IMR-90 (cell line): ENCODE data around the gene SHC4. TPM values are rescaled to one million over a fixed set of nuclear protein-coding genes. Genes with fewer than 3 reads are reported as not detected.

ENCODE experiments used
- ATAC-seq: fragments of 200-7000 bp; cut with Tn5 transposase; 2 replicates; pipeline ENCODE4 v1.9.1; 2020; ENCODE audit warnings: low read depth, mild to moderate bottlenecking, moderate library complexity
- BruUV-seq: library from RNA; stranded (reverse); fragments of 400-500 nt; replicated peaks from 2 replicates; lab custom pipeline; 2021; lab: Mats Ljungman, UMichigan
- CTCF ChIA-PET: fragments of 300-600 bp; formaldehyde crosslinking; extraction: SDS; loops from one replicate; lab custom pipeline; 2021; ENCODE audit warnings: antibody characterized with exemption; lab: Yijun Ruan, JAX
- POLR2A ChIA-PET: fragments of 300-600 bp; sonication (Branson Sonifier 250); formaldehyde crosslinking; loops from one replicate; lab custom pipeline; 2022; ENCODE audit warnings: antibody characterized with exemption; ENCODE audit not compliant: unreplicated experiment; lab: Charles Lee
- DNase-seq: peaks from one replicate; pipeline ENCODE4 v3.0.0; 2013
- H2AFZ ChIP-seq: replicated peaks from 2 replicates; pipeline ENCODE3; 2013; ENCODE audit warnings: low read length, mild to moderate bottlenecking; ENCODE audit not compliant: poor library complexity
- H2AK5ac ChIP-seq: 2 replicates; pipeline ENCODE4 v1.6.1; 2013; ENCODE audit warnings: low read depth, low read length, inconsistent platforms
- H2AK9ac ChIP-seq: replicated peaks from 2 replicates; pipeline ENCODE3; 2013; ENCODE audit warnings: mild to moderate bottlenecking, low read depth, low read length, moderate library complexity; ENCODE audit not compliant: poor library complexity
- H2BK120ac ChIP-seq: 2 replicates; pipeline ENCODE4 v1.6.1; 2013; ENCODE audit warnings: low read depth, low read length, inconsistent platforms
- H2BK15ac ChIP-seq: 3 replicates; pipeline ENCODE4 v1.6.1; 2013; ENCODE audit warnings: low read depth, low read length, inconsistent platforms
- H2BK20ac ChIP-seq: 2 replicates; pipeline ENCODE4 v1.6.1; 2013; ENCODE audit warnings: low read depth, mild to moderate bottlenecking, inconsistent platforms, low read length, moderate library complexity
- H2BK5ac ChIP-seq: 2 replicates; pipeline ENCODE4 v1.6.1; 2013; ENCODE audit warnings: mild to moderate bottlenecking, low read depth, low read length, inconsistent platforms; ENCODE audit not compliant: poor library complexity, severe bottlenecking
- H3K14ac ChIP-seq: replicated peaks from 2 replicates; pipeline ENCODE4 v1.6.1; 2013; ENCODE audit warnings: low read depth, low read length, inconsistent platforms
- H3K18ac ChIP-seq: 2 replicates; pipeline ENCODE4 v1.6.1; 2013; ENCODE audit warnings: low read depth, low read length, control low read depth
- H3K23ac ChIP-seq: 2 replicates; pipeline ENCODE4 v1.6.1; 2013; ENCODE audit warnings: low read depth, low read length, inconsistent platforms
- H3K27ac ChIP-seq: 2 replicates; pipeline ENCODE4 v1.5.1; 2013; ENCODE audit warnings: mild to moderate bottlenecking, control low read depth, low read length; ENCODE audit not compliant: insufficient read depth
- H3K27me3 ChIP-seq: 2 replicates; pipeline ENCODE4 v1.6.1; 2013; ENCODE audit warnings: low read length; ENCODE audit not compliant: control insufficient read depth, insufficient read depth
- H3K36me3 ChIP-seq: 2 replicates; pipeline ENCODE4 v1.6.1; 2013; ENCODE audit warnings: low read length, mixed read lengths; ENCODE audit not compliant: control insufficient read depth, insufficient read depth
- H3K4ac ChIP-seq: 2 replicates; pipeline ENCODE4 v1.6.1; 2013; ENCODE audit warnings: low read depth, low read length, inconsistent platforms
- H3K4me1 ChIP-seq: 2 replicates; pipeline ENCODE4 v1.6.1; 2013; ENCODE audit warnings: low read length, mixed read lengths; ENCODE audit not compliant: control insufficient read depth, insufficient read depth
- H3K4me2 ChIP-seq: 2 replicates; pipeline ENCODE4 v1.6.1; 2013; ENCODE audit warnings: low read depth, mild to moderate bottlenecking, control low read depth, low read length, moderate library complexity
- H3K4me3 ChIP-seq: 2 replicates; pipeline ENCODE4 v1.5.1; 2013; ENCODE audit warnings: low read depth, mild to moderate bottlenecking, control low read depth, low read length, moderate library complexity; ENCODE audit not compliant: insufficient read depth
- H3K56ac ChIP-seq: 2 replicates; pipeline ENCODE4 v1.6.1; 2013; ENCODE audit warnings: low read length, inconsistent platforms; ENCODE audit not compliant: insufficient read depth; ENCODE audit errors: extremely low read depth
- H3K79me1 ChIP-seq, 2 experiments: 2 replicates each; pipeline ENCODE4 v1.6.1; 2013; ENCODE audit warnings: low read length in 2 of 2, inconsistent platforms in 1 of 2, low read depth in 1 of 2
- H3K9ac ChIP-seq: 2 replicates; pipeline ENCODE4 v1.6.1; 2013; ENCODE audit warnings: low read depth, low read length, control low read depth
- H3K9me1 ChIP-seq: 2 replicates; pipeline ENCODE4 v1.6.1; 2013; ENCODE audit warnings: low read length, inconsistent platforms; ENCODE audit not compliant: insufficient read depth
- H3K9me3 ChIP-seq: 2 replicates; pipeline ENCODE4 v1.6.1; 2013; ENCODE audit warnings: low read length; ENCODE audit not compliant: control insufficient read depth, insufficient read depth
- H4K20me1 ChIP-seq: 2 replicates; pipeline ENCODE4 v1.6.1; 2013; ENCODE audit warnings: low read length, inconsistent platforms; ENCODE audit not compliant: insufficient read depth
- H4K5ac ChIP-seq: 2 replicates; pipeline ENCODE4 v1.6.1; 2013; ENCODE audit warnings: mild to moderate bottlenecking, low read depth, low read length, control low read depth
- H4K8ac ChIP-seq, 2 experiments: 2 replicates each; pipeline ENCODE4 v1.6.1; 2013; ENCODE audit warnings: low read depth in 2 of 2, low read length in 2 of 2, control low read depth in 1 of 2, inconsistent platforms in 1 of 2
- H4K91ac ChIP-seq: 2 replicates; pipeline ENCODE4 v1.6.1; 2013; ENCODE audit warnings: low read depth, low read length, inconsistent platforms; ENCODE audit not compliant: insufficient read depth
- BHLHE40 ChIP-seq: fragments of 150-350 bp; IDR thresholded peaks from 2 replicates; pipeline ENCODE4 v1.6.1; 2016; ENCODE audit warnings: mild to moderate bottlenecking, low read depth, low read length
- CHD1 ChIP-seq: IDR thresholded peaks from 2 replicates; pipeline ENCODE4 v1.6.1; 2012; ENCODE audit warnings: low read depth, low read length, improper control_type of control experiment
- FOS ChIP-seq: fragments of 150-350 bp; IDR thresholded peaks from 2 replicates; pipeline ENCODE4 v1.6.1; 2016; ENCODE audit warnings: low read depth, low read length
- MAFK ChIP-seq: IDR thresholded peaks from 2 replicates; pipeline ENCODE4 v1.6.1; 2012; ENCODE audit warnings: low read depth, low read length, improper control_type of control experiment
- MAZ ChIP-seq: IDR thresholded peaks from 2 replicates; pipeline ENCODE4 v1.6.1; 2012; ENCODE audit warnings: low read depth, mild to moderate bottlenecking, low read length, improper control_type of control experiment, moderate library complexity, borderline replicate concordance
- MXI1 ChIP-seq: IDR thresholded peaks from 2 replicates; pipeline ENCODE4 v1.6.1; 2012; ENCODE audit warnings: low read depth, mild to moderate bottlenecking, low read length, moderate library complexity, borderline replicate concordance
- NFE2L2 ChIP-seq: fragments of 150-350 bp; IDR thresholded peaks from 2 replicates; pipeline ENCODE4 v1.6.1; 2016; ENCODE audit warnings: low read depth, mild to moderate bottlenecking, low read length
- POLR2A ChIP-seq: IDR thresholded peaks from 2 replicates; pipeline ENCODE4 v1.6.1; 2012; ENCODE audit warnings: mild to moderate bottlenecking, low read depth, low read length
- RAD21 ChIP-seq: IDR thresholded peaks from 2 replicates; pipeline ENCODE4 v1.6.1; 2012; ENCODE audit warnings: low read length, improper control_type of control experiment
- RCOR1 ChIP-seq: IDR thresholded peaks from 2 replicates; pipeline ENCODE4 v1.6.1; 2012; ENCODE audit warnings: mild to moderate bottlenecking, low read length, improper control_type of control experiment; ENCODE audit not compliant: insufficient replicate concordance
- RFX5 ChIP-seq: IDR thresholded peaks from 2 replicates; pipeline ENCODE4 v1.8.0; 2012; ENCODE audit warnings: low read depth, mild to moderate bottlenecking, low read length, moderate library complexity
- SMC3 ChIP-seq: fragments of 150-350 bp; IDR thresholded peaks from 2 replicates; pipeline ENCODE4 v1.6.1; 2016; ENCODE audit warnings: low read depth, mild to moderate bottlenecking, antibody characterized with exemption, low read length, moderate library complexity
- dilution Hi-C: fragments of 300-500 bp; cut with HindIII; formaldehyde crosslinking; loops from one replicate; pipeline ENCODE4 v1.14.3; 2018; ENCODE audit warnings: low sequenced_read_pairs; ENCODE audit not compliant: unreplicated experiment
- in situ Hi-C: fragments of 300-500 bp; cut with MboI; formaldehyde crosslinking; loops from 3 replicates; pipeline ENCODE4 v1.14.3; 2019; ENCODE audit warnings: low sequenced_read_pairs, inconsistent platforms, mixed read lengths
- intact Hi-C: fragments of 100-400 bp; cut with micrococcal nuclease; formaldehyde crosslinking; loops from 2 replicates; pipeline ENCODE4 v1.10.0; 2022
- polyA plus RNA-seq, 3 experiments: library from polyadenylated mRNA; depleted of rRNA; stranded (reverse); fragments of >200 nt; gene quantifications; 2 replicates each; pipeline ENCODE4 v1.2.3, GENCODE V29; 2012; ENCODE audit warnings: low replicate concordance in 1 of 3
- total RNA-seq: library from RNA; depleted of rRNA; stranded (reverse); fragments of >200 nt; gene quantifications from 2 replicates; pipeline ENCODE4 v1.2.3, GENCODE V29; 2012
- TF ChIP-seq, protein P1 (sequence below): fragments of 150-350 bp; IDR thresholded peaks from 2 replicates; pipeline ENCODE4 v1.6.1; 2017; ENCODE audit warnings: mild to moderate bottlenecking, antibody characterized with exemption, low read length, low read depth
- TF ChIP-seq, protein P2 (sequence below): fragments of 150-350 bp; IDR thresholded peaks from 2 replicates; pipeline ENCODE4 v1.6.1; 2016; ENCODE audit warnings: low read depth, mild to moderate bottlenecking, low read length, moderate library complexity, borderline replicate concordance
- TF ChIP-seq, protein P3 (sequence below): conservative IDR thresholded peaks from 2 replicates; pipeline ENCODE4 v1.5.1; 2012; ENCODE audit warnings: mild to moderate bottlenecking, low read depth, low read length, improper control_type of control experiment

Gene SHC4
- total and polyA plus RNA-seq, 2 of the 4 experiments (the other 2 are of a cell fraction): 0.91 to 2.7 TPM

DNA sequence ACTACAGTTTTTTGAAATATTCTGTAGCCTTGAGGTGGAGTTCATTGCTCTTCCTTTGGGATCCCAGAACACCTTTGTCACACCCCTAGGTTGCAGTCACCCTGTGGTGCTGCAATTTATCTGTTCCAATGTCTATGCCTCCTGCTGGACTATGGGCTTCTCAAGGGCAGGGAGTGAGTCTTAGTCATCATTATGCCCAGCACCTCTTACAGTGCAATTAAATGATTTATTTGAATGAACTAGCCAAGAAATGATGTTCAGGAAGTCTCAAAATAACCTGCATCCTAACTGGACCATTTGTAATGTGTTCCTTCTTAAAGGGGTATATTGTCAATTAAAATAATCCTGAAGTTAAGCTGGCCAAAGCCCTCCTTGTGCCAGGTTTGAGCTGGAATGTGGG lies 28.5 kb downstream of the SHC4 start:
- no peaks in the 10 kb centered on the region for H4K20me1 ChIP-seq
- H2AK9ac ChIP-seq: no peak overlapping the region
- ATAC-seq (no peak), DNase-seq (no peak)
- H3K56ac ChIP-seq: no peak overlapping the region
- H3K4ac ChIP-seq: peak overlapping the region; percentile 46; the same call in 1 of the 2 replicates
- in situ Hi-C loops: no loop called here
- no peak for TF ChIP-seq MAZ
- TF ChIP-seq CHD1: no peak
- TF ChIP-seq, protein P1, sequence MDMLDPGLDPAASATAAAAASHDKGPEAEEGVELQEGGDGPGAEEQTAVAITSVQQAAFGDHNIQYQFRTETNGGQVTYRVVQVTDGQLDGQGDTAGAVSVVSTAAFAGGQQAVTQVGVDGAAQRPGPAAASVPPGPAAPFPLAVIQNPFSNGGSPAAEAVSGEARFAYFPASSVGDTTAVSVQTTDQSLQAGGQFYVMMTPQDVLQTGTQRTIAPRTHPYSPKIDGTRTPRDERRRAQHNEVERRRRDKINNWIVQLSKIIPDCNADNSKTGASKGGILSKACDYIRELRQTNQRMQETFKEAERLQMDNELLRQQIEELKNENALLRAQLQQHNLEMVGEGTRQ: no peak
- TF ChIP-seq, protein P2, sequence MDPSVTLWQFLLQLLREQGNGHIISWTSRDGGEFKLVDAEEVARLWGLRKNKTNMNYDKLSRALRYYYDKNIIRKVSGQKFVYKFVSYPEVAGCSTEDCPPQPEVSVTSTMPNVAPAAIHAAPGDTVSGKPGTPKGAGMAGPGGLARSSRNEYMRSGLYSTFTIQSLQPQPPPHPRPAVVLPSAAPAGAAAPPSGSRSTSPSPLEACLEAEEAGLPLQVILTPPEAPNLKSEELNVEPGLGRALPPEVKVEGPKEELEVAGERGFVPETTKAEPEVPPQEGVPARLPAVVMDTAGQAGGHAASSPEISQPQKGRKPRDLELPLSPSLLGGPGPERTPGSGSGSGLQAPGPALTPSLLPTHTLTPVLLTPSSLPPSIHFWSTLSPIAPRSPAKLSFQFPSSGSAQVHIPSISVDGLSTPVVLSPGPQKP: no peak
- TF ChIP-seq MXI1: no peak
- TF ChIP-seq NFE2L2: no peak
- TF ChIP-seq RCOR1: no peak
- TF ChIP-seq RFX5: no peak
- no peak for TF ChIP-seq POLR2A
- TF ChIP-seq SMC3: no peak
- no peak for TF ChIP-seq RAD21
- no peak for TF ChIP-seq BHLHE40
- TF ChIP-seq FOS: no peak
- TF ChIP-seq, protein P3, sequence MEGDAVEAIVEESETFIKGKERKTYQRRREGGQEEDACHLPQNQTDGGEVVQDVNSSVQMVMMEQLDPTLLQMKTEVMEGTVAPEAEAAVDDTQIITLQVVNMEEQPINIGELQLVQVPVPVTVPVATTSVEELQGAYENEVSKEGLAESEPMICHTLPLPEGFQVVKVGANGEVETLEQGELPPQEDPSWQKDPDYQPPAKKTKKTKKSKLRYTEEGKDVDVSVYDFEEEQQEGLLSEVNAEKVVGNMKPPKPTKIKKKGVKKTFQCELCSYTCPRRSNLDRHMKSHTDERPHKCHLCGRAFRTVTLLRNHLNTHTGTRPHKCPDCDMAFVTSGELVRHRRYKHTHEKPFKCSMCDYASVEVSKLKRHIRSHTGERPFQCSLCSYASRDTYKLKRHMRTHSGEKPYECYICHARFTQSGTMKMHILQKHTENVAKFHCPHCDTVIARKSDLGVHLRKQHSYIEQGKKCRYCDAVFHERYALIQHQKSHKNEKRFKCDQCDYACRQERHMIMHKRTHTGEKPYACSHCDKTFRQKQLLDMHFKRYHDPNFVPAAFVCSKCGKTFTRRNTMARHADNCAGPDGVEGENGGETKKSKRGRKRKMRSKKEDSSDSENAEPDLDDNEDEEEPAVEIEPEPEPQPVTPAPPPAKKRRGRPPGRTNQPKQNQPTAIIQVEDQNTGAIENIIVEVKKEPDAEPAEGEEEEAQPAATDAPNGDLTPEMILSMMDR: no peak
- TF ChIP-seq MAFK: no peak
- intact Hi-C loops: loop anchor here (5.0 kb wide), 1 partner anchor 48 kb away; no protein-coding TSS in a partner anchor
- H2AK5ac ChIP-seq: peak overlapping the region; percentile 85
- no peak overlapping the region for H3K27ac ChIP-seq
- no peaks in the 10 kb centered on the region for H3K36me3 ChIP-seq
- peak overlapping the region; percentile 62; the same call in 1 of the 3 replicates for H2BK15ac ChIP-seq
- H4K91ac ChIP-seq: peak overlapping the region; percentile 31
- peaks cover 15% of the 10 kb centered on the region for H3K9me1 ChIP-seq
- H3K18ac ChIP-seq: no peak overlapping the region; the same call in 1 of the 2 replicates
- peaks cover 12 to 24% of the 10 kb centered on the region in 2 experiments for H3K79me1 ChIP-seq
- no peak overlapping the region for H2AFZ ChIP-seq
- no peak overlapping the region for H3K4me3 ChIP-seq
- peak overlapping the region; percentile 54 for H3K14ac ChIP-seq
- peak overlapping the region; percentile 28; the same call in 1 of the 2 replicates for H3K23ac ChIP-seq
- dilution Hi-C loops: no loop called here
- no peak overlapping the region for H3K4me2 ChIP-seq
- ChIA-PET CTCF (no interaction called here), POLR2A (no interaction called here)
- H2BK5ac ChIP-seq: no peak overlapping the region
- no peaks in the 10 kb centered on the region for H3K9me3 ChIP-seq
- no peak overlapping the region for H3K9ac ChIP-seq
- H2BK20ac ChIP-seq: peak overlapping the region; percentile 82
- peak overlapping the region; percentile 65; the same call in 1 of the 2 replicates for H2BK120ac ChIP-seq
- no peak overlapping the region for H4K5ac ChIP-seq
- no peak overlapping the region; a peak in 1 of 4 replicates for H4K8ac ChIP-seq
- BruUV-seq: no TSS peak
- no peaks in the 10 kb centered on the region for H3K27me3 ChIP-seq
- peaks cover 19% of the 10 kb centered on the region for H3K4me1 ChIP-seq
